ENCODE data around the gene PPDPF. TPM values are rescaled to one million over a fixed set of nuclear protein-coding genes. Genes with fewer than 3 reads are reported as not detected.
A peak's percentile ranks its signal among the peaks of the same experiment; 100 is the strongest.

PPDPF gene
- polyA plus RNA-seq, 3 donors: 13.4 to 39.9 (median 26.1) TPM

DNA sequence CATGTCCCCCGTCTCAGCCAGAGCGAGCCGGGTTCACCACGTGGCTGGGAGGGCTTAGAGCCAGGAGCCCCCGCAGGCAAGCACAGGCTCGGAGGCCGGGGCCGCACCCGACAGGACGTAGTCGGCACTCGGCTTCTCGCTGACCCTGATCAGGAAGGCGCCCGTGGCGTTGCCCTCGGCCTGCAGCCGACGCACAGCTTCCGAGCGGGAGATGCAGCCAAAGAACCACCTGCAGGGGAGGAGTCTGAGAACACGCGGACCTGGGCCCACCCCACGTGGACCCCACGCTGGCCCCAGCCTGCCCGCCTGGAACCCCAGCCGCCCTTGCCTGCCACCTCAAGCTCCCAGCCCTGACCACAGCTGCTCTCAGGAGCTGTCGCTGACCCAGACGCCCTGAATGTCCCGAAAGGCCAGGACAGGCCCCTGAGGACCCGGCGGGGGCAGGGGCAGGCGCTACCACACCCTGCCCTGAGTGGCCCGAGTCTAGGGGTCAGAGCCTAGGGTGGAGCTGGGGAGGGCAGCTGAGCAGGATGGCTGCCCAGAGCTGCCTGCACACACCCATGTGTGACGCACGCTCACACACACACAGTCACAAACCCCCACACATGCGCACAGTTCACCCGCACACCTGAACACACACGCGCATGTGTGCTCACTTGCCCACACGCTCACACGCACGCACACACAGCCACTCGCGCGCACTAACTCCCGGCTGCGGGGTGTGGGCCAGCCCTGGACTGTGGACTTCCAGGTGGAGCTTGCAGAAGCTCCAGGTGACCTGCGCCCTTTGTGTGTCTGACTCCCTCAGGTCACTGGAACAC is 14.5 kb downstream of the PPDPF start:
- Histone ChIP-seq H3K27me3 (ENCODE audit: control insufficient read depth in 2 of 2, insufficient read depth in 2 of 2, low read length in 2 of 2) (peaks cover 0 to 13% of the 10 kb centered on the region in 2 donors), H3K36me3 (replicated peaks in 1 of 2; ENCODE audit: control insufficient read depth in 1 of 2, insufficient read depth in 2 of 2, low read length in 2 of 2) (no peaks in the 10 kb centered on the region), H3K4me1 (ENCODE audit: control insufficient read depth in 1 of 2, insufficient read depth in 2 of 2, low read length in 2 of 2) (peaks cover 23 to 28% of the 10 kb centered on the region in 2 donors), H2AFZ (ENCODE audit: insufficient read depth, low read depth, low read length, poor library complexity, severe bottlenecking) (no peak overlapping the region), H3K79me2 (ENCODE audit: insufficient read depth, low read length) (no peaks in the 10 kb centered on the region), H4K20me1 (ENCODE audit: insufficient read depth, low read length) (no peaks in the 10 kb centered on the region), H3K4me3 (replicated peaks in 1 of 3; ENCODE audit: low read depth in 2 of 3, low read length in 3 of 3) (no peak overlapping the region), H3K9me3 (replicated peaks in 1 of 2; ENCODE audit: control insufficient read depth in 1 of 2, insufficient read depth in 1 of 2, low read length in 2 of 2) (no peaks in the 10 kb centered on the region), H3K9ac (ENCODE audit: insufficient read depth, low read length, poor library complexity, severe bottlenecking) (no peak overlapping the region), H3K27ac (ENCODE audit: low read depth in 1 of 2, low read length in 2 of 2) (no peak overlapping the region), H3K4me2 (replicated peaks; ENCODE audit: extremely low read depth, low read length, poor library complexity, severe bottlenecking) (no peak overlapping the region)
- DNase-seq: no peak
- H3K36me3 Mint-ChIP-seq: peaks cover 0 to 2% of the 10 kb centered on the region in 2 donors
- WGBS (ENCODE audit: insufficient coverage): 90% methylated on average over 43 of the region's 49 CpGs
- intact Hi-C loops (cut with micrococcal nuclease): loop anchor here (5.0 to 10.0 kb wide), 7 partner anchors 42 to 447 kb away; partner anchors contain the start of genes GMEB2 (in 2 of the 2), ABHD16B (in 1 of the 2), PRPF6 (in 1 of the 2) and TPD52L2 (in 1 of the 2)
- H3K27ac Mint-ChIP-seq: no peak overlapping the region
- peaks cover 0 to 3% (median 0%) of the 10 kb centered on the region in 7 donors for H3K9me3 Mint-ChIP-seq
- peaks cover 5 to 21% (median 11%) of the 10 kb centered on the region in 3 donors for H3K27me3 Mint-ChIP-seq (ENCODE audit: low read depth in 3 of 3)
- TF ChIP-seq, protein P1, sequence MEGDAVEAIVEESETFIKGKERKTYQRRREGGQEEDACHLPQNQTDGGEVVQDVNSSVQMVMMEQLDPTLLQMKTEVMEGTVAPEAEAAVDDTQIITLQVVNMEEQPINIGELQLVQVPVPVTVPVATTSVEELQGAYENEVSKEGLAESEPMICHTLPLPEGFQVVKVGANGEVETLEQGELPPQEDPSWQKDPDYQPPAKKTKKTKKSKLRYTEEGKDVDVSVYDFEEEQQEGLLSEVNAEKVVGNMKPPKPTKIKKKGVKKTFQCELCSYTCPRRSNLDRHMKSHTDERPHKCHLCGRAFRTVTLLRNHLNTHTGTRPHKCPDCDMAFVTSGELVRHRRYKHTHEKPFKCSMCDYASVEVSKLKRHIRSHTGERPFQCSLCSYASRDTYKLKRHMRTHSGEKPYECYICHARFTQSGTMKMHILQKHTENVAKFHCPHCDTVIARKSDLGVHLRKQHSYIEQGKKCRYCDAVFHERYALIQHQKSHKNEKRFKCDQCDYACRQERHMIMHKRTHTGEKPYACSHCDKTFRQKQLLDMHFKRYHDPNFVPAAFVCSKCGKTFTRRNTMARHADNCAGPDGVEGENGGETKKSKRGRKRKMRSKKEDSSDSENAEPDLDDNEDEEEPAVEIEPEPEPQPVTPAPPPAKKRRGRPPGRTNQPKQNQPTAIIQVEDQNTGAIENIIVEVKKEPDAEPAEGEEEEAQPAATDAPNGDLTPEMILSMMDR (IDR thresholded peaks at IDR 0.05): no peak
- H3K4me1 Mint-ChIP-seq: peaks cover 16% of the 10 kb centered on the region
- H3K4me3 Mint-ChIP-seq: peak overlapping the region in 1 of 2 donors; percentile 21

DNA sequence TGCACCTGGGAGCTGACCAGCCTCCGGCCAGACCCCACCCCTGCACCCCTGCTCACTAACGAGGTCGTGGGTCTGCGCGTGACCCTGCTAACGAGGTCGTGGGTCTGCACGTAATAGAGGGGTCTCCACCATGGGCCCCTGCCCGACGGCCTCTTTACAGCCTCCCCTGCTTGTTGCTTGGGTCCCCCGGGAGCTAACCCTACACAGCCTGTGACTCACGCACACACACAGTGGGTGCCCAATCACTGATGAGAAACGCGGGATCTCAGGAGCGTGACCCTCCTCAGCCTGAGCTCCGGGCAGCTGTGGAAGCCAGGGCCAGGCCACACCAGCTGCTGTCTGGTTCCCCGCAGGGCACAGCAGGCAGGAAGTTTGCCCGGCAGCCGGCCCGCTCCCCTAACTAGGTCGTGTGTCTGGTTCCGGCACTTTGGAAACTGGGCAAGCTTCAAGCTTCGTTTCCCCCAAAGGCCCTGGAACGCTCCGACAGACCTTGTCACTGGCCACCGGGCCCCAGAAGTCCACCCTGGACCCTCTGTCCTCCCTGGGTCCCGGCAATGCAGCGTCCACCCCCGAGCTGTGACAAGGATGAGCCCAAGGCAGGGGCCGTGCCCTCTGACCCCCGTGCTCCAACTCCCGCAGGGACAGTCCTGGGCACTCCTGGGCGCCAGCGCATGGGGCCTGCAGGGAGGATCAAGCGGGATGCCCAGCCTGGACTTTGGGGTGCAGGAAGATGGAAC is 15.8 kb downstream of the PPDPF start:
- Mint-ChIP-seq H3K36me3 (peaks cover 0 to 2% of the 10 kb centered on the region in 2 donors), H3K27me3 (ENCODE audit: low read depth in 3 of 3) (peaks cover 5 to 20% (median 13%) of the 10 kb centered on the region in 3 donors), H3K27ac (peak overlapping the region in 4 of 7 donors; percentile 82 to 93 (median 87)), H3K9me3 (peaks cover 0 to 3% (median 0%) of the 10 kb centered on the region in 7 donors), H3K4me1 (peaks cover 16% of the 10 kb centered on the region), H3K4me3 (peak overlapping the region in 1 of 2 donors; percentile 84)
- Histone ChIP-seq H3K9ac (ENCODE audit: insufficient read depth, low read length, poor library complexity, severe bottlenecking) (peak overlapping the region; percentile 77), H2AFZ (ENCODE audit: insufficient read depth, low read depth, low read length, poor library complexity, severe bottlenecking) (no peak overlapping the region), H3K4me3 (replicated peaks in 1 of 3; ENCODE audit: low read depth in 2 of 3, low read length in 3 of 3) (peak overlapping the region in 1 of 3 experiments; percentile 77), H3K4me2 (replicated peaks; ENCODE audit: extremely low read depth, low read length, poor library complexity, severe bottlenecking) (peak overlapping the region; percentile 82), H3K27me3 (ENCODE audit: control insufficient read depth in 2 of 2, insufficient read depth in 2 of 2, low read length in 2 of 2) (peaks cover 0 to 17% of the 10 kb centered on the region in 2 donors), H3K79me2 (ENCODE audit: insufficient read depth, low read length) (no peaks in the 10 kb centered on the region), H3K9me3 (replicated peaks in 1 of 2; ENCODE audit: control insufficient read depth in 1 of 2, insufficient read depth in 1 of 2, low read length in 2 of 2) (no peaks in the 10 kb centered on the region), H3K27ac (ENCODE audit: low read depth in 1 of 2, low read length in 2 of 2) (peak overlapping the region in 1 of 2 donors; percentile 89), H3K4me1 (ENCODE audit: control insufficient read depth in 1 of 2, insufficient read depth in 2 of 2, low read length in 2 of 2) (peaks cover 23 to 28% of the 10 kb centered on the region in 2 donors), H3K36me3 (replicated peaks in 1 of 2; ENCODE audit: control insufficient read depth in 1 of 2, insufficient read depth in 2 of 2, low read length in 2 of 2) (no peaks in the 10 kb centered on the region), H4K20me1 (ENCODE audit: insufficient read depth, low read length) (no peaks in the 10 kb centered on the region)
- WGBS (ENCODE audit: insufficient coverage): 84% methylated on average over 35 of the region's 35 CpGs
- intact Hi-C loops (cut with micrococcal nuclease): loop anchor here (2.0 to 10.0 kb wide), 8 partner anchors 16 to 446 kb away; partner anchors contain the start of genes GMEB2 (in 2 of the 2), ABHD16B (in 1 of the 2), PPDPF (in 1 of the 2) and PRPF6 (in 1 of the 2)
- no peak for DNase-seq
- TF ChIP-seq, protein P1 (IDR thresholded peaks at IDR 0.05): no peak
